ENCODE results near the gene TSPYL2.

Gene TSPYL2

GRCh38 chrX:53080628-53081580, 1.3 kb upstream of the TSPYL2 start:
- no peak for DNase-seq

DNA sequence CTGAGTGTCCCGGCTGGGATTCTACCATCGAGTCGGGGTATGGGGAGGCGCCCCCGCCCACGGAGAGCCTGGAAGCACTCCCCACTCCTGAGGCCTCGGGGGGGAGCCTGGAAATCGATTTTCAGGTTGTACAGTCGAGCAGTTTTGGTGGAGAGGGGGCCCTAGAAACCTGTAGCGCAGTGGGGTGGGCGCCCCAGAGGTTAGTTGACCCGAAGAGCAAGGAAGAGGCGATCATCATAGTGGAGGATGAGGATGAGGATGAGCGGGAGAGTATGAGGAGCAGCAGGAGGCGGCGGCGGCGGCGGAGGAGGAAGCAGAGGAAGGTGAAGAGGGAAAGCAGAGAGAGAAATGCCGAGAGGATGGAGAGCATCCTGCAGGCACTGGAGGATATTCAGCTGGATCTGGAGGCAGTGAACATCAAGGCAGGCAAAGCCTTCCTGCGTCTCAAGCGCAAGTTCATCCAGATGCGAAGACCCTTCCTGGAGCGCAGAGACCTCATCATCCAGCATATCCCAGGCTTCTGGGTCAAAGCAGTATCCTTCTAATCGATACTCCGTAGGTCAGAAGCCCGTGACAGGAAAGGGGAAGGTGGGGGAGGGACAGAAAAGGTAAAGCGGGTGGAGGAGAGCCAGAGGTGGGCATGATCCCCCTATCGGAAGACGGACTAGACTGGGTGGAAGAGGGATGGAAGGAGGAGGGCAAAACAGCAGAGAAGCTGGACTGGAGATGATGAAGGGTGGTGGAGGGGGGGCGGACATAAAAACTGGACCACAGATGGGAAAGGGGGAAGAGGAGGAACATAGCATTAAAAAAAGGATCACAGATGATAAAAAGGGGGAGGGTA, 828 bp downstream of the TSPYL2 start:
- no peak for DNase-seq

DNA sequence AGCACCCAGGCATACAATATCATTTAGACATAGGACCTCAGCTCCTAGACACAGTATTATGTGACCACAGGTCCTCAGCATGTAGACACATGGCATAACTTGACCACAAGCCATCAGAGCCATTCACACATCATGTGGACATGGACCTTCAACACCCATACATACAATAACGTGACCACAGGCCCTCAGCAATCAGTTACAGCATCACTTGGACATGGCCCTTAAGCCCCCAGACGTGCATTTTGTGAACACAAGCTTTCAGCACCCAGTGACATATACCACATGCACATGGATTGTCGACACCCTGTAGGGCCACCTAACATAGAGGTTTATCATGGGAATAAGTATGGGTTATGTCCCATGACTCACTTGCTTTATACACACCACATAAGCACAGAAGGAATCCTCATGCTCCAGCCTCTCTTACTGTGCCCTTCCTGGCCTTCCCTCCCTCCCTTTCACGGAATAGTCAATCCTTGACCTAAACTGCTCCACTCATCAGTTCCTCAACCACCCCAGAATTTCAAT, 1.9 kb downstream of the TSPYL2 start:
- DNase-seq = no peak

DNA sequence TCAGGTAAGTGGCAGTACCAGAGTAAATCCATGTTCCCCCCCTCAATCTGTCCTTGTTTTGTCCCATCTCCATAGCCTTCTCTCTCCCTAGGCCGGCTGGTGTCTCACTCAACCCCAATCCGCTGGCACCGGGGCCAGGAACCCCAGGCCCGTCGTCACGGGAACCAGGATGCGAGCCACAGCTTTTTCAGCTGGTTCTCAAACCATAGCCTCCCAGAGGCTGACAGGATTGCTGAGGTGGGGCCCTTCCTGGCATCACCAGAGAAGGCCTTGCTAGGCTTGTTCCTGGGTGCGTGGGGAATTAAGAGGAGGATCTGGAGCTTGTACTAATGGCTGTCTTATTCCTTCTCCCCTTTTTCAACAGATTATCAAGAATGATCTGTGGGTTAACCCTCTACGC, 2.7 kb downstream of the TSPYL2 start:
- no peak for DNase-seq

DNA sequence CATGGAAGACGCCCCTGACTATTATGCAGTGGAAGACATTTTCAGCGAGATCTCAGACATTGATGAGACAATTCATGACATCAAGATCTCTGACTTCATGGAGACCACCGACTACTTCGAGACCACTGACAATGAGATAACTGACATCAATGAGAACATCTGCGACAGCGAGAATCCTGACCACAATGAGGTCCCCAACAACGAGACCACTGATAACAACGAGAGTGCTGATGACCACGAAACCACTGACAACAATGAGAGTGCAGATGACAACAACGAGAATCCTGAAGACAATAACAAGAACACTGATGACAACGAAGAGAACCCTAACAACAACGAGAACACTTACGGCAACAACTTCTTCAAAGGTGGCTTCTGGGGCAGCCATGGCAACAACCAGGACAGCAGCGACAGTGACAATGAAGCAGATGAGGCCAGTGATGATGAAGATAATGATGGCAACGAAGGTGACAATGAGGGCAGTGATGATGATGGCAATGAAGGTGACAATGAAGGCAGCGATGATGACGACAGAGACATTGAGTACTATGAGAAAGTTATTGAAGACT, 3.6 kb downstream of the TSPYL2 start:
- DNase-seq = no peak

DNA sequence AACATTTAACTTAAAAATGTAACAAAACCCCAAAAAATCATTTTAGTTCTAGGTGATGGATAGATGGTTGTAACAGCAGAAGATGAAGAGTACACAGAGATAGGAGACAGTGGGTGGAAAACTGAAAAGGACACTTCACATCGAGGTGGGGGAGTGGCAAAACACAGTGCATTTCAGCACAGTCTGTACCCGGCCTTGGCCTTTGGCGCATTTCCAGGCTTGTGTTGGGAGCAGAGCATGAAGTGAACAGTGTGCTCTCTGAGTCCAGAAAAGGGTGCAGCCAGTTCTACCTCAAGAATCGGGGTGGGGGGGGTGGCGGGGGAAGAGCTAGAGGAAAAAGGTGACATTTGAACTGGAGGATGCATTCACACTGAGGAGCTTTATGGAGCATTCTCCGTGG, 4.3 kb downstream of the TSPYL2 start:
- no peak for DNase-seq

GRCh38 chrX:53087388-53087831, 5.2 kb downstream of the TSPYL2 start:
- DNase-seq = no peak

DNA sequence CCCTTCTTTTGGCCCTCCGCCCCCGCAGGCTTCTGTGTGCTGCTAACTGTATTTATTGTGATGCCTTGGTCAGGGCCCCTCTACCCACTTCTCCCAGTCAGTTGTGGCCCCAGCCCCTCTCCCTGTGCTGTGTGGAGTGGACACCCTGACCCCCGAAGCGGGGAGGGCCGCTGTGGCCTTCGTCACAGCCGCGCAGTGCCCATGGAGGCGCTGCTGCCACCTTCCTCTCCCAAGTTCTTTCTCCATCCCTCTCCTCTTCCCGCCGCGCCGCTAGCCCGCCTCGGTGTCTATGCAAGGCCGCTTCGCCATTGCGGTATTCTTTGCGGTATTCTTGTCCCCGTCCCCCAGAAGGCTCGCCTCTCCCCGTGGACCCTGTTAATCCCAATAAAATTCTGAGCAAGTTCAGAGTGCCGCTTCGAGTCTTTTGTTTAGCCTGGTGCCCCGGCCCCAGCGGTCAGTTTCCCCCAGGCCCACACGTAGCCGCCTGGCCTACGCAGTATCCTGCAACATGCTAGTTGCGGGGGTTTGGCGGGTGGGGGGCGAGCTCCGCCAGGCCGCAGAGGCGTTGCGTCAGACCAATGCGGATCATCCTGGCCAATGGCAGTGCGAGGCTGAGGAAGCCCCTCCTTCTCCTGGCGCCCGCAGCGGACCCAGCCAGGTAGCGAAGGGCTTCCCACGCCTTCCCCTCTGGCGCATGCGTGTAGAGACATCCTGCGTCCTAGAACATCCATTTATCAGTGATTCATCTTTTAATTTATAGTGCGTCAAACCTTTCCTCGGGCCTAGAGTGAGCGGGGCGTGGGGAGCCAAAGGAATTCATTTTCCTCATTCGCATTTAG, 6.2 kb downstream of the TSPYL2 start:
- DNase-seq = peak; percentile 81

DNA sequence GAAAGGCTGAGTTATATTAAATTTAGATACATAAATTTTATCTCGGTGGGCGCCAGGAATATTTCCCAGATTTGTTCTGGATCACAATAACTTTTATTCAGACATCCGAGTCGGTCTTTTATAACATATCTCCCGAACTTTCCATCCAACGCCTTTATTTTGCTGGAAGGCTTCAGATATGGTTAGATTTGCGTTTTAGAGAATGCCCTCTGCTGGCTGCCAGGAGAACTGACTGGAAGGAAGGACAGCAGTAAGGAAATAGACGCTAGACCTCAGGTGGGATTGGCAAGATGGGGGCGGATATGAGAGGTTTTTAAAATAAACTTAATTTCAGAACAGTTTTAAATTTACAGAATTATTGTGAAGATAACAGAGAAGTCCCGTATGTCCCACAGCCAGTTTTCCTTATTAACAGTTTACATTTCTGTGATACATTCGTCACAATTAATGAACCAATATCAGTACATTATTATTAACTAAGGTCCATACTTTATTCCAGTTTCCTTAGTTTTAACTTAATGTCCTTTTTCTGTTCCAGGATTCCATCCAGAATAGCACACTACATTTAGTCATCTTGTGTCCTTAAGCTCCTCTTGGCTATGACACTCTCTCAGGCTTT, 7.2 kb downstream of the TSPYL2 start:
- no peak for DNase-seq

DNA sequence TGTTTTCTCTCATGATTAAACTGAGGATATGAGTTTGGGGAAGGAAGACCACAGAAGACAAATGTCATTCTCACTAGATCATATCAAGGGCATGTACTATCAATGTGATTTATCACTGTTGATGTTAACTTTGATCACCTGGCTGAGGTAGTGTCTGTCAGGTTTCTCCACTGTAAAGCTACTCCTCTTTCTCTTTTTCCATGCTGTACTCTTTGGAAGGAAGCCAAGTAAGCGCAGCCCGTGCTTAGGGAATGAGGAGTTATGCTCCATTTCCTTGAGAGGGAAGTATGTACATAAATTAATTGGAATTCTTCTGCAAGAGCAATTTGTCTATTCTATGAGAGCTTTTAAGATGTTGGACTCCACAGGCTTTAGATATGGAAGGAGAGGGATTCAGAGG, 7.8 kb downstream of the TSPYL2 start:
- DNase-seq = no peak

DNA sequence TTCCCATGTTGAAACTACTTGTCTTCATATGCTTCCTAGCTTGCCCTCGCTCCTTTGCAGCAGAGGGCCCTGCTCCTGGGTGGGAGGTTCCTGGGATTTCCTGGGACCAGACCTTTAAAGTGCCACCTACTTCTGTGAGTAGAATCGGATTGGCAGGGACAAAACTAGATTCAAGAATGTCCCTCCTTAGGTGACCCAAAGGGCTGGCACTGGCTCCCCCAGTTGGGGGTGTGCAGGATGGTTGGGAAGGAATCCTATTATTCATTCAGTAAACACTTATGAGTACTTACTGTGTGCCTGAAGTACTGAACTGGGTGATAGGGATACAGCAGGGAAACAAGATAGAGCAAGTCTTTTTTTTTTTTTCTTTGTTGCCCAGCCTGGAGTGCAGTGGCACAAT, 9.2 kb downstream of the TSPYL2 start:
- no peak for DNase-seq

DNA sequence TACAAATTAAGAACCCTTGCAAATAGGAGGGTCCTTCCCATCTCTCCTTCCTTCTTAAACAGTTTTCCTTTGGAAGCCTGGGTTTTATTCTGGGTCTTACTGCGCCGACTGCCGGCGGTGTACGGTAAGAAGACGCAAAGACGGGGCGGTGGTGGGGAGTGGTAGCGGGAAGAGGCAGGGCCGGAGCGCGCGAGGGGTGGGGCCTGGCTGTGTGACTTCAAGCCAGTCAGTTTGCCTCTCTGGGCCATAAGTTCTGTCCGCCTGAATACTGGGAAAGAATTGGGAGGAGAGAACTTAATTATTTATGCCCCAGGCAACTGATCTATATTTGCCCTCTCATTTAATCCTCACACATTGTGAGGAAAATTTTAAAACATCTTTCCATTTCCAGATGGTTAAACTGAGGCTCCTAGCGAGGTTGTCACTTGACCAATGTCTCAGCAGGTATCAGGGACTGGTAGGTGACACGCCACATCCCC, 11.0 kb downstream of the TSPYL2 start:
- peak; percentile 81 for DNase-seq

- DNase-seq = peak; percentile 77
These were observed 11.8 kb downstream of the TSPYL2 start, which contains the start of gene KANTR for GRCh38 chrX:53093748-53094581. Gene KANTR, plus strand, starts transcription at chrX:53094142. Its CDS starts 30,131 bp downstream, at chrX:53124273.

DNA sequence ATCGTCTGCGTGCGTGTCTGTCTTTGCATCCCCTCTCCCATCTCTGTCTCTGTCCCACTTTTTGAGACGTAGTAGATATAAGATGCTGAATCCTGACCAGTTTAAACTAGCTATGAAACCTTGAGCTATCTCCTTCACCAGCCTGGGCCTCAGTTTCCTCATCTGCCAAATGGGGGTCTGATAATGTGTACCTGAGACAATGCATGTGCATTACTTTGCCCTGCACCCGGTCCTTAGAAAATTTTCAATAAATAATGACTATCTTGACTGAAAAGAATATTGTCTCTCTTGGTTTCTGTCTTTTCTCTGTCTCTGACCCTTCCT, 12.4 kb downstream of the TSPYL2 start:
- no peak for DNase-seq

GRCh38 chrX:53095796-53096195, 13.6 kb downstream of the TSPYL2 start:
- no peak for DNase-seq

GRCh38 chrX:53114864-53115549, 32.8 kb downstream of the TSPYL2 start:
- no peak for DNase-seq

- no peak for DNase-seq
These were observed 33.3 kb downstream of the TSPYL2 start for GRCh38 chrX:53115550-53115874.

DNA sequence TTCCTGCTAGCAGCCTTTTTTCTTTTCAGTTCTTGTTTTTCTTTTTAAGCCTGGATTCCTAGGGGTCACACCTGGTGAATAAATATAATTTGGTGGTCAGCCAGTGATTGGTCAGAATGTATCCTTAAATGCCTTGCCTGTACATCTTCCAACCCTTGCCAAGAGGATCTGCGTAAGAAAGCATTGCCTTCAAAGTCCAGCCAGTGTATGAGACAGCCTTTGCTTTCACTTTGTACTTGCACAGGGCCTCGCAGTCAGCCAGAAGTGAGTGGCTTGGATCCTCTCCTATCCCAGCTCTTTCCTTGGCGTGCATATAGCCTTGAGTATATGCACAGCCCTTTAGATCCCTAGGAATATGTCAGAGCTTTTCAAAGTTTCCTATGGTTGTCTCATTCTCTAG, 33.9 kb downstream of the TSPYL2 start:
- no peak for DNase-seq

- no peak for DNase-seq
These were observed 39.8 kb downstream of the TSPYL2 start for GRCh38 chrX:53122013-53122412.

GRCh38 chrX:53125506-53125905, 43.3 kb downstream of the TSPYL2 start:
- DNase-seq = no peak

Measured in activated CD8-positive, alpha-beta memory T cell treated with anti-CD3 and anti-CD28 coated beads, Interleukin-2, amount 50 U/mL, for 48 hours (primary cell).